MCF 10A (cell line): ENCODE data around the gene RNASEH2B. TPM values are rescaled to one million over a fixed set of nuclear protein-coding genes. Genes with fewer than 3 reads are reported as not detected.

Source experiments
- Bru-seq: library from RNA; stranded (reverse); fragments of 400-500 nt; gene quantifications from one replicate; lab custom pipeline; 2021; lab: Mats Ljungman, UMichigan
- BruChase-seq, 2 experiments: library from RNA; stranded (reverse); fragments of 400-500 nt; gene quantifications; one replicate each; lab custom pipeline; 2021; lab: Mats Ljungman, UMichigan
- BruUV-seq: library from RNA; stranded (reverse); fragments of 400-500 nt; replicated peaks from 2 replicates; lab custom pipeline; 2021; lab: Mats Ljungman, UMichigan
- CTCF ChIA-PET: fragments of 300-600 bp; sonication (Branson Sonifier 250); formaldehyde crosslinking; extraction: SDS; loops from one replicate; lab custom pipeline; 2021; ENCODE audit warnings: antibody characterized with exemption, inconsistent platforms; lab: Yijun Ruan, JAX
- POLR2A ChIA-PET: fragments of 300-600, 350-650 bp; sonication (Branson Sonifier 250); formaldehyde crosslinking; extraction: SDS; loops from one replicate; lab custom pipeline; 2020; ENCODE audit warnings: antibody characterized with exemption, inconsistent platforms; lab: Yijun Ruan, JAX
- DNase-seq: peaks from one replicate; pipeline ENCODE4 v3.0.0-alpha.2; 2018; ENCODE audit not compliant: unreplicated experiment
- H3K27ac Mint-ChIP-seq: one replicate; pipeline ENCODE4 v1.8.0; 2022; ENCODE audit warnings: mild to moderate bottlenecking, low read depth, mixed read lengths; ENCODE audit not compliant: unreplicated experiment
- H3K27me3 Mint-ChIP-seq: one replicate; pipeline ENCODE4 v1.8.0; 2022; ENCODE audit warnings: mixed read lengths; ENCODE audit not compliant: insufficient read depth, unreplicated experiment
- H3K36me3 Mint-ChIP-seq: one replicate; pipeline ENCODE4 v1.8.0; 2022; ENCODE audit warnings: mild to moderate bottlenecking, moderate library complexity, mixed read lengths; ENCODE audit not compliant: insufficient read depth, unreplicated experiment
- H3K4me1 Mint-ChIP-seq: one replicate; pipeline ENCODE4 v1.8.0; 2022; ENCODE audit warnings: mixed read lengths; ENCODE audit not compliant: insufficient read depth, unreplicated experiment
- H3K4me3 Mint-ChIP-seq: one replicate; pipeline ENCODE4 v1.8.0; 2022; ENCODE audit warnings: mild to moderate bottlenecking, moderate library complexity, mixed read lengths; ENCODE audit not compliant: unreplicated experiment
- H3K9me3 Mint-ChIP-seq: one replicate; pipeline ENCODE4 v1.8.0; 2022; ENCODE audit warnings: mixed read lengths; ENCODE audit not compliant: unreplicated experiment
- CTCF ChIP-seq: fragments of 200-600 bp; IDR thresholded peaks from one replicate; pipeline ENCODE4 v1.8.0; 2022; ENCODE audit warnings: antibody characterized with exemption, mild to moderate bottlenecking; ENCODE audit not compliant: unreplicated experiment
- intact Hi-C: fragments of 100-400 bp; cut with micrococcal nuclease; formaldehyde crosslinking; loops from 2 replicates; pipeline ENCODE4 v1.14.1; 2022
- long read RNA-seq: library from polyadenylated mRNA; stranded (forward); transcript quantifications from one replicate; pipeline ENCODE4 v2.0.0, GENCODE V29; 2022
- total RNA-seq: library from RNA; stranded (reverse); gene quantifications from 2 replicates; pipeline ENCODE4 v1.2.3, GENCODE V29; 2022

Gene RNASEH2B
- total RNA-seq (41.6 and 53.3 TPM in 2 replicates), Bru-seq, nascent RNA (percentile 74 among the genes with signal in this experiment), BruChase-seq, experiment 1, labeled RNA remaining after a 6-hour chase (percentile 64 among the genes with signal in this experiment), BruChase-seq, experiment 2, labeled RNA remaining after a 2-hour chase (percentile 77 among the genes with signal in this experiment)
- long read RNA-seq, full-length matches to known transcripts = 102 of 123 reads
- long read RNA-seq, partial matches to known transcripts = 1 of 123 reads
- long read RNA-seq, other reads (novel, unspliced or antisense) = 20 of 123 reads

- Mint-ChIP-seq H3K4me1 (peaks cover 9% of the 10 kb centered on the region), H3K27me3 (no peaks in the 10 kb centered on the region), H3K27ac (peak within 1 kb of the TSS; percentile 96), H3K4me3 (peak within 1 kb of the TSS; percentile 96), H3K36me3 (no peaks in the 10 kb centered on the region), H3K9me3 (no peaks in the 10 kb centered on the region)
- ChIA-PET POLR2A (interaction anchor here (0.7 to 4.5 kb wide), 14 partner anchors 10 to 913 kb away, joined by 3 to 30 read pairs (median 3); partner anchors contain the start of gene TRIM13), CTCF (interaction anchor here (0.7 to 3.8 kb wide), 5 partner anchors 18 to 826 kb away, joined by 3 to 40 read pairs (median 4); no protein-coding TSS in a partner anchor)
- intact Hi-C loops = loop anchor here (5.0 kb wide), 2 partner anchors 913 to 1243 kb away; partner anchors contain the start of gene TRIM13
- TSS peak; percentile 48 for BruUV-seq
- DNase-seq = peak; percentile 69
- TF ChIP-seq CTCF = no peak
Measured at GRCh38 chr13:50909605-50910484, at the start of gene RNASEH2B. TSS of gene RNASEH2B (plus strand) at chr13:50909791. CDS start at chr13:50910077, 286 bp downstream.

GRCh38 chr13:50864492-50864891 lies 45.1 kb upstream of the RNASEH2B start:
- TF ChIP-seq CTCF = no peak
- DNase-seq = no peak
- ChIA-PET POLR2A (interaction anchor here (0.6 to 0.7 kb wide), 2 partner anchors 178 to 882 kb away, joined by 3 to 4 read pairs; no protein-coding TSS in a partner anchor), CTCF (interaction anchor here (0.5 to 1.2 kb wide), 5 partner anchors 11 to 242 kb away, joined by 3 to 4 read pairs (median 3); no protein-coding TSS in a partner anchor)
- Mint-ChIP-seq H3K4me1 (no peaks in the 10 kb centered on the region), H3K9me3 (no peaks in the 10 kb centered on the region), H3K4me3 (no peak overlapping the region), H3K36me3 (no peaks in the 10 kb centered on the region), H3K27me3 (peaks cover 15% of the 10 kb centered on the region), H3K27ac (no peak overlapping the region)
- intact Hi-C loops = no loop called here
- BruUV-seq = no TSS peak

GRCh38 chr13:50866817-50867636 lies 42.6 kb upstream of the RNASEH2B start:
- H3K4me3 Mint-ChIP-seq = no peak overlapping the region
- no peak overlapping the region for H3K27ac Mint-ChIP-seq
- intact Hi-C loops = no loop called here
- no peak for TF ChIP-seq CTCF
- peaks cover 15% of the 10 kb centered on the region for H3K27me3 Mint-ChIP-seq
- CTCF ChIA-PET = no interaction called here
- POLR2A ChIA-PET = no interaction called here
- no peaks in the 10 kb centered on the region for H3K36me3 Mint-ChIP-seq
- BruUV-seq = no TSS peak
- peak; percentile 0 for DNase-seq
- no peaks in the 10 kb centered on the region for H3K9me3 Mint-ChIP-seq
- no peaks in the 10 kb centered on the region for H3K4me1 Mint-ChIP-seq
